Measurements from ENCODE around the gene ROR2. TPM values are rescaled to one million over a fixed set of nuclear protein-coding genes. Genes with fewer than 3 reads are reported as not detected.

ROR2 gene
- total and polyA plus RNA-seq, 11 donors: 0.18 to 9.0 (median 0.49) TPM

DNA sequence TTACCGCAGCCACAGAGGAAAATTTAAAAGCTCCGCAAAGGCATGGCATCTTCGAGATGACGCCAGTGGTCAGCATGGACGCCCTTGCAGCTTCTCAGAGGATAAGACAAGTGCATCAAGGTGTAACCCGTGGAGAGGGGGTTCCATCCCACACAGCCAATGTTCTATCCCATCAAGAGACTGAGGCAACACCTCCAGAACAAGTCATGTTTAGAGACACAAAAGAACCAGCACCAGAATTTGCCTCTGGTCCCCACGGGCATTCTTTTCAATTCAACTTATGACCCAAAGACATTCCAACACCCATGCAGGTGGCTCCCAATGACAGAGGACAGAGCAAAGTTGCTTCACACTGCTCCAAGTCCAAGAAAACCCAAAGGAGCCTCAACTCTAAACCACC, 20.7 kb downstream of the ROR2 start:
- H3K4me1 ChIP-seq: no peaks in the 10 kb centered on the region
- intact Hi-C loops (cut with DNase I): no loop called here
- peaks cover 0 to 38% (median 31%) of the 10 kb centered on the region in 12 donors for H3K9me3 ChIP-seq
- TF ChIP-seq POLR2A (IDR thresholded peaks at IDR 0.05): no peak
- TF ChIP-seq, protein P1, sequence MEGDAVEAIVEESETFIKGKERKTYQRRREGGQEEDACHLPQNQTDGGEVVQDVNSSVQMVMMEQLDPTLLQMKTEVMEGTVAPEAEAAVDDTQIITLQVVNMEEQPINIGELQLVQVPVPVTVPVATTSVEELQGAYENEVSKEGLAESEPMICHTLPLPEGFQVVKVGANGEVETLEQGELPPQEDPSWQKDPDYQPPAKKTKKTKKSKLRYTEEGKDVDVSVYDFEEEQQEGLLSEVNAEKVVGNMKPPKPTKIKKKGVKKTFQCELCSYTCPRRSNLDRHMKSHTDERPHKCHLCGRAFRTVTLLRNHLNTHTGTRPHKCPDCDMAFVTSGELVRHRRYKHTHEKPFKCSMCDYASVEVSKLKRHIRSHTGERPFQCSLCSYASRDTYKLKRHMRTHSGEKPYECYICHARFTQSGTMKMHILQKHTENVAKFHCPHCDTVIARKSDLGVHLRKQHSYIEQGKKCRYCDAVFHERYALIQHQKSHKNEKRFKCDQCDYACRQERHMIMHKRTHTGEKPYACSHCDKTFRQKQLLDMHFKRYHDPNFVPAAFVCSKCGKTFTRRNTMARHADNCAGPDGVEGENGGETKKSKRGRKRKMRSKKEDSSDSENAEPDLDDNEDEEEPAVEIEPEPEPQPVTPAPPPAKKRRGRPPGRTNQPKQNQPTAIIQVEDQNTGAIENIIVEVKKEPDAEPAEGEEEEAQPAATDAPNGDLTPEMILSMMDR (IDR thresholded peaks at IDR 0.05): no peak
- 89 to 94% (median 93%) methylated on average over 7 of the region's 7 CpGs for WGBS, 4 donors
- H3K27me3 ChIP-seq: no peaks in the 10 kb centered on the region
- H3K4me3 ChIP-seq: no peak overlapping the region
- no peak for ATAC-seq
- DNase-seq: no peak
- H3K27ac ChIP-seq: no peak overlapping the region
- H3K36me3 ChIP-seq: no peaks in the 10 kb centered on the region

DNA sequence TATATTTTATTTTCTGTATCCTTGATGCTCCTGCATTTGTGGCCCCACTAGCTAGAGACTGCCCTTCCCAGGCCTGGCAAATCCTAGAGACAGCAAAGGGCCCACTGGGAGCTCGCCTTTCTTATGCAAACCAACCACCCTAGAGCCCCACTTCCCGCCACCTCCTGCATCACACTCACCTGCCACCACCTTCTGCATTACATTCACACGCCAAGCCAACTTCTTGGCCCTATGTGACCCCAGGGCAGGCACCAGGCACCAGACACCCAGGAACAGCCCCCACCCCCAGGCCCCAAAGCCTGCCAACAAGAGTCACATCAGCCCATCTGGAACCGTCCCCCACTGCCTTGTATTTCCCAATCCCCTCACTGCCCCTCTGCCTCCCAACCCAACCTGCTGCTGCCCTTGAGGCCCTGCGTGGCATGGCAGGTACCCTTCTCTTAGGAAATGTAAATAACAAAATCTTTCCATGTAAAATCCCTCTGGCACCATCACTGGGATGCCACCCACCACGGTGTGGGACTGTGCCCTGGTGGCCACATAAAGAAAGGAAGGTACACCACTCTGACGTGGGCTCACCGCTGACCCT, 22.0 kb downstream of the ROR2 start:
- H3K4me1 ChIP-seq: no peaks in the 10 kb centered on the region
- H3K27me3 ChIP-seq: no peaks in the 10 kb centered on the region
- TF ChIP-seq, protein P1 (IDR thresholded peaks at IDR 0.05): no peak
- TF ChIP-seq POLR2A (IDR thresholded peaks at IDR 0.05): no peak
- ATAC-seq: no peak
- DNase-seq: no peak
- H3K9me3 ChIP-seq: peaks cover 0 to 38% (median 31%) of the 10 kb centered on the region in 12 donors
- 84 to 95% (median 87%) methylated on average over 8 of the region's 8 CpGs for WGBS, 4 donors
- H3K27ac ChIP-seq: peak overlapping the region in 1 of 12 donors; percentile 30
- no peaks in the 10 kb centered on the region for H3K36me3 ChIP-seq
- H3K4me3 ChIP-seq: no peak overlapping the region
- intact Hi-C loops (cut with DNase I): no loop called here

GRCh38 chr9:91924090-91924489, 25.9 kb downstream of the ROR2 start:
- DNase-seq (no peak), ATAC-seq (no peak)
- Histone ChIP-seq H3K27me3 (no peaks in the 10 kb centered on the region), H3K4me3 (no peak overlapping the region), H3K36me3 (no peaks in the 10 kb centered on the region), H3K9me3 (peaks cover 0 to 4% (median 3%) of the 10 kb centered on the region in 12 donors), H3K4me1 (no peaks in the 10 kb centered on the region), H3K27ac (no peak overlapping the region)
- TF ChIP-seq, protein P1 (IDR thresholded peaks at IDR 0.05): no peak
- TF ChIP-seq POLR2A (IDR thresholded peaks at IDR 0.05): no peak
- WGBS, 4 donors: 77 to 82% (median 81%) methylated on average over 3 to 6 of the region's 6 CpGs
- intact Hi-C loops (cut with DNase I): no loop called here

- TF ChIP-seq, protein P1 (IDR thresholded peaks at IDR 0.05): no peak
- TF ChIP-seq POLR2A (IDR thresholded peaks at IDR 0.05): no peak
- Histone ChIP-seq H3K27ac (no peak overlapping the region), H3K27me3 (no peaks in the 10 kb centered on the region), H3K9me3 (no peaks in the 10 kb centered on the region), H3K4me1 (no peaks in the 10 kb centered on the region), H3K36me3 (no peaks in the 10 kb centered on the region), H3K4me3 (no peak overlapping the region)
- intact Hi-C loops (cut with DNase I): no loop called here
- DNase-seq (no peak), ATAC-seq (no peak)
- 53 to 68% (median 65%) methylated on average over 1 of the region's 1 CpG for WGBS, 4 donors
Observed at GRCh38 chr9:91923145-91923544, 26.9 kb downstream of the ROR2 start.

Data from heart left ventricle (tissue), 16 donors.